DOHH2 (cell line): Measurements from ENCODE around the gene WDR70.

ENCODE experiments used
- H3F3A ChIP-seq: fragments of 200-600 bp; sonication (generic), shearing (Covaris generic); 2 replicates; pipeline ENCODE4 v1.6.0; 2016; ENCODE audit warnings: antibody characterized with exemption, mild to moderate bottlenecking; ENCODE audit not compliant: control insufficient read depth, insufficient read depth
- H3K27ac ChIP-seq: fragments of 200-600 bp; sonication (generic); 2 replicates; pipeline ENCODE4 v1.5.1; 2014; ENCODE audit warnings: low read depth, mild to moderate bottlenecking, low read length, moderate library complexity
- H3K27me3 ChIP-seq: fragments of 200-600 bp; sonication (generic); 2 replicates; pipeline ENCODE4 v1.6.1; 2014; ENCODE audit warnings: mild to moderate bottlenecking, low read length, mixed read lengths; ENCODE audit not compliant: control insufficient read depth
- H3K36me3 ChIP-seq: fragments of 200-600 bp; sonication (generic); 2 replicates; pipeline ENCODE4 v1.6.1; 2014; ENCODE audit warnings: mild to moderate bottlenecking, low read length, moderate library complexity, mixed read lengths; ENCODE audit not compliant: control insufficient read depth
- H3K4me1 ChIP-seq: fragments of 200-600 bp; sonication (generic); 2 replicates; pipeline ENCODE4 v1.6.1; 2014; ENCODE audit warnings: mild to moderate bottlenecking, low read length, mixed read lengths; ENCODE audit not compliant: control insufficient read depth
- H3K4me2 ChIP-seq: fragments of 200-600 bp; sonication (generic); 2 replicates; pipeline ENCODE4 v1.6.0; 2014; ENCODE audit warnings: mild to moderate bottlenecking, low read length, moderate library complexity
- H3K4me3 ChIP-seq: fragments of 200-600 bp; sonication (generic); 2 replicates; pipeline ENCODE4 v1.5.1; 2014; ENCODE audit warnings: mild to moderate bottlenecking, low read length, mixed read lengths
- H3K79me2 ChIP-seq: fragments of 200-600 bp; sonication (generic); 2 replicates; pipeline ENCODE4 v1.6.1; 2014; ENCODE audit warnings: mild to moderate bottlenecking, low read length, mixed read lengths; ENCODE audit not compliant: control insufficient read depth
- H3K9me2 ChIP-seq: fragments of 200-600 bp; sonication (generic); replicated peaks from 2 replicates; pipeline ENCODE4 v1.6.1; 2014; ENCODE audit warnings: mild to moderate bottlenecking, low read length, mixed read lengths; ENCODE audit not compliant: control insufficient read depth
- H3K9me3 ChIP-seq: fragments of 200-600 bp; sonication (generic); 2 replicates; pipeline ENCODE4 v1.6.1; 2014; ENCODE audit warnings: antibody characterized with exemption, low read length, mixed read lengths; ENCODE audit not compliant: control insufficient read depth, insufficient read depth
- H4K20me1 ChIP-seq: fragments of 200-600 bp; sonication (generic); 2 replicates; pipeline ENCODE4 v1.6.0; 2014; ENCODE audit warnings: low read depth, mild to moderate bottlenecking, antibody characterized with exemption, low read length, moderate library complexity; ENCODE audit not compliant: control insufficient read depth, insufficient read depth
- EZH2phosphoT487 ChIP-seq: fragments of 200-600 bp; sonication (generic); IDR thresholded peaks from 2 replicates; pipeline ENCODE4 v1.6.1; 2017; ENCODE audit warnings: borderline replicate concordance, mild to moderate bottlenecking, antibody characterized with exemption, low read length, moderate library complexity, mixed read lengths
- TF ChIP-seq, protein P1 (sequence below): fragments of 200-600 bp; sonication (generic); IDR thresholded peaks from one replicate; pipeline ENCODE4 v1.5.1; 2014; ENCODE audit warnings: antibody characterized with exemption, mild to moderate bottlenecking, low read depth, low read length; ENCODE audit not compliant: poor library complexity, severe bottlenecking

The WDR70 gene

DNA sequence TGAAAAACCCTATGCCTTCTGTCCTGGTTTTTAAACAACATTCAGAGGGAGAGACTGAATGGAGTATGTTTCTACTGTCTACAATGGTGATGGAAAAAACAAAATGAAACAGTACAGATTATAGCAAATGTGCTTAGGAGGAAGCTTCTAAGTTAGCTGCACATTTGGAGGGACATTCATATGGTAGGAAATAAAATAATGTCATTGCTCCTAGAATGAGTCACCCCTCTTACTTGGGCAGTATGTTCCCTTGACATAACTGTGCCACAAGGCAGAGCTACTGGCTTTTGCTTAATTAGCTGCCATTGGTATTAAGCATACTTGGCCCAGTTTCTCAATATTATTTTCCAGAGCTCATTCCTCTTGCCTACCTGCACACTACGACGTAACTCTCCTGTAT lies 331.8 kb downstream of the WDR70 start:
- no peak for TF ChIP-seq EZH2phosphoT487
- TF ChIP-seq, protein P1, sequence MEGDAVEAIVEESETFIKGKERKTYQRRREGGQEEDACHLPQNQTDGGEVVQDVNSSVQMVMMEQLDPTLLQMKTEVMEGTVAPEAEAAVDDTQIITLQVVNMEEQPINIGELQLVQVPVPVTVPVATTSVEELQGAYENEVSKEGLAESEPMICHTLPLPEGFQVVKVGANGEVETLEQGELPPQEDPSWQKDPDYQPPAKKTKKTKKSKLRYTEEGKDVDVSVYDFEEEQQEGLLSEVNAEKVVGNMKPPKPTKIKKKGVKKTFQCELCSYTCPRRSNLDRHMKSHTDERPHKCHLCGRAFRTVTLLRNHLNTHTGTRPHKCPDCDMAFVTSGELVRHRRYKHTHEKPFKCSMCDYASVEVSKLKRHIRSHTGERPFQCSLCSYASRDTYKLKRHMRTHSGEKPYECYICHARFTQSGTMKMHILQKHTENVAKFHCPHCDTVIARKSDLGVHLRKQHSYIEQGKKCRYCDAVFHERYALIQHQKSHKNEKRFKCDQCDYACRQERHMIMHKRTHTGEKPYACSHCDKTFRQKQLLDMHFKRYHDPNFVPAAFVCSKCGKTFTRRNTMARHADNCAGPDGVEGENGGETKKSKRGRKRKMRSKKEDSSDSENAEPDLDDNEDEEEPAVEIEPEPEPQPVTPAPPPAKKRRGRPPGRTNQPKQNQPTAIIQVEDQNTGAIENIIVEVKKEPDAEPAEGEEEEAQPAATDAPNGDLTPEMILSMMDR: no peak
- Histone ChIP-seq H3K27ac (no peak overlapping the region), H3K4me2 (no peak overlapping the region), H3F3A (no peaks in the 10 kb centered on the region), H3K79me2 (no peaks in the 10 kb centered on the region), H3K4me1 (no peaks in the 10 kb centered on the region), H3K27me3 (no peaks in the 10 kb centered on the region), H4K20me1 (no peaks in the 10 kb centered on the region), H3K9me3 (no peaks in the 10 kb centered on the region), H3K4me3 (no peak overlapping the region), H3K36me3 (no peaks in the 10 kb centered on the region), H3K9me2 (no peaks in the 10 kb centered on the region)

DNA sequence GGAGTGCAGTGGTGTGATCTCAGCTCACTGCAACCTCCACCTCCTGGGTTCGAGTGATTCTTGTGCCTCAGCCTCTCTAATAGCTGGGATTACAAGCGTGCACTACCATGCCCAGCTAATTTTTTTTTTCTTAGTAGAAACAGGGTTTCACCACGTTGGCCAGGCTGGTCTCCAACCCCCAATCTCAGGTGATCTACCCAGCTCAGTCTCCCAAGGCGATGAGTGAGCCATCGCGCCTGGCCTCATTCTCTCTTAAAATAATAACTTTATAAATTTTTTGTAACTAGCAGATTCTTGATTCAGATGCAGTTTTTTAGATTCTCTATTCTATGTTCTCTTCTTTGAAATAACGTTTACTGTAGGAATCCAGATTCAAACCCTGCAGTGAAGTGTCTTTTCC lies 333.6 kb downstream of the WDR70 start:
- Histone ChIP-seq H3K4me1 (no peaks in the 10 kb centered on the region), H3K36me3 (no peaks in the 10 kb centered on the region), H3K27ac (no peak overlapping the region), H3K4me2 (no peak overlapping the region), H3K4me3 (no peak overlapping the region), H4K20me1 (no peaks in the 10 kb centered on the region), H3K79me2 (no peaks in the 10 kb centered on the region), H3F3A (no peaks in the 10 kb centered on the region), H3K9me2 (no peaks in the 10 kb centered on the region), H3K9me3 (no peaks in the 10 kb centered on the region), H3K27me3 (no peaks in the 10 kb centered on the region)
- TF ChIP-seq, protein P1: no peak
- TF ChIP-seq EZH2phosphoT487: no peak

DNA sequence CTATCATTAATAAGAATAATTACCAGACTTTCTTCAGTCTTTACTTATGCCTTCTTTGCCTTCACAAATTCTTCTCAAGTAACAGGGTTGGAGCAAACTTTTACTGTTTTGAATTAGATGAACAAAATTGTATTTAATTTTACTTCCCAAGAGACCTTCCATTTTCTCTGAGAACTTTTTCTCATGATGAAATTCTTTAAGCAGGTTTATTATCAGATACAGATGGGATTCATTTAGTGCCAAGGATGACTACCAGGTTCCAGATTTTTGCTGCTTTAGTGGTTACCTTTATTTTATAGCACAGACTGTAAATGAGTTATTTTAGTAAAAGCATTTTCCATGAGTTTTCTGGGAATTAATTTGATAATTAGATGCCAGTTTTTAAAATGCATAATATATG lies 335.6 kb downstream of the WDR70 start:
- H3K4me2 ChIP-seq: no peak overlapping the region
- H3K36me3 ChIP-seq: no peaks in the 10 kb centered on the region
- no peaks in the 10 kb centered on the region for H3F3A ChIP-seq
- no peaks in the 10 kb centered on the region for H3K9me2 ChIP-seq
- no peaks in the 10 kb centered on the region for H3K4me1 ChIP-seq
- TF ChIP-seq, protein P1: no peak
- no peak for TF ChIP-seq EZH2phosphoT487
- no peaks in the 10 kb centered on the region for H3K79me2 ChIP-seq
- no peak overlapping the region for H3K4me3 ChIP-seq
- no peaks in the 10 kb centered on the region for H3K9me3 ChIP-seq
- H3K27ac ChIP-seq: no peak overlapping the region
- H3K27me3 ChIP-seq: no peaks in the 10 kb centered on the region
- H4K20me1 ChIP-seq: no peaks in the 10 kb centered on the region

DNA sequence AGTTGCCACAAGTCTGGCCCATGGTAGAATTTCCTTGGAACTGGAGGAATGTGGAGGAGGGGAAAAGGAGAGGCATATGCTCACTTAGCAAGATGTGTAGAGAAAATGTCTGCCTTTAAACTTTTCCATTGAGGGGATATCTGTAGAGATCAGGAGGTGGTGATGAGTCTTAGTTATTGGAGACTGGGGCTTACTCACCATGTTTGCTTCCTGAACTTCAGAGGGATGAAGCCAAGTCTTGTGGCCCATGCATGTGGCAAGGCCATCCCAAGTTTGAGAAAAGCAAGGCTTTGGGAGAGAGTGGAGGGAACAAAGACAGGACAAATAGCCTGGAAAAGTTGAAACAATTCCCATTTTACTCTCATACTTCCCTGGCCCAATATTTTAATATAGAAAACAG lies 336.2 kb downstream of the WDR70 start:
- Histone ChIP-seq H3K36me3 (no peaks in the 10 kb centered on the region), H3K9me3 (no peaks in the 10 kb centered on the region), H4K20me1 (no peaks in the 10 kb centered on the region), H3K27ac (no peak overlapping the region), H3K4me1 (no peaks in the 10 kb centered on the region), H3K4me3 (no peak overlapping the region), H3K4me2 (no peak overlapping the region), H3F3A (no peaks in the 10 kb centered on the region), H3K27me3 (no peaks in the 10 kb centered on the region), H3K9me2 (no peaks in the 10 kb centered on the region), H3K79me2 (no peaks in the 10 kb centered on the region)
- TF ChIP-seq EZH2phosphoT487: no peak
